GM12801 (cell line): ENCODE results near the gene STOM.

ENCODE experiments used
- CTCF ChIP-seq: IDR thresholded peaks from one replicate; pipeline ENCODE4 v1.5.1; 2011; ENCODE audit warnings: control low read depth; ENCODE audit not compliant: insufficient read length; ENCODE audit errors: extremely low read depth

STOM gene

DNA sequence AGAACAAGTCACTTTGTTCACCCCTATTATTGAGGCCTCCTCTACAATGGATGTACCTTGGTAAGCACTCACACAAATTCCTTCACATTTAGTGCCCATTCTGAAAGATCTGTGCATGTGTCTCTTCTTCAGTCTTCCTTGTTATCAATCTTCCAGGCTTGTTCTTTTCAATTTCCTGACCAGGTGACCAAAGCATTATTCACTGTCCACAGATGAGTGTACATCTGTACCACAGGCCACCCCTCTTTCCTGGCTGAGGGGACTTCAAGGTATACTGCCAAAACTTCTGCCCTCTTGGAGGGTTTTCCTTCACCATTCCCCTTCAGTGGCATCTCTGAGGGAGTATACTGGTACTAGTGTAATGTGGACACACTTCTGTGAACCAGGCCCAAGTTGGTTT lies 25.5 kb upstream of the STOM start:
- TF ChIP-seq CTCF = no peak

DNA sequence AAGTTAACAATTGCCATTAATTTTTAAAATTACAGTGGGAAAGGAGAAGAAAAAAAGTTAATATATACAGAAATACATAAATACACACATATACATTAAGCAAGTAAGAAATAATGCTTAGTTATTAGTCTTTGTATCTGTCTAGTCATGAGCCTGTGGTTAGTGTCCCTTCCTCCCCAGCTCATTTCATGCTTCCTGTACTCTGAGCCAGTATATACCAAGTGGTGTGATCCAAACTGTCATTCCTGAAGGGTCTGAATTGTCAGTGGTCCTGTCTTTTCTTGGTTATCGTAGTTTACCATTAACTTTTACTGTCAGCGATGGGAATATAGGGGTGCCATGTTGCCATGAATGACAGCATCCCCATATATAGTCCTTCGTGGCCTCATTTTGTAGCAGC lies 24.2 kb upstream of the STOM start:
- TF ChIP-seq CTCF = no peak

- TF ChIP-seq CTCF = no peak
Observed at GRCh38 chr9:121393318-121393717, 23.3 kb upstream of the STOM start.

DNA sequence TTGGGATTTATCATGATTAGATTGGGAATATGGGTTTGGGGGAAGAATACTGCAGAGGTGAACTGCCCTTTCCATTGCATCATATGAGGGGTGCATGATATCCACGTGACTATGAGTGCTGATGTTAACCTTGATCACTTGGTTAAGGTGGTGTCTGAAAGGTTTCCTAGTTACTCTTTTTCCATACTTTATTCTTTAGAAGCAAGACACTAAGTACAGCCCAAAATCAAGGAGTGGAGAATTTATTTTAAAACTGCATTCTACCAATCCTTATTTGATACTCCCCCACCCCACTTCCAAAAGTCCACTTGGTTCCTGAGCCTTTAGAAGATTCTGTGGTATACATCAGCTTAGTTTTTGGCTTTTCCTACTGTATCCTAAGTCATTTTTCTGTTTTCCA lies 20.3 kb upstream of the STOM start:
- TF ChIP-seq CTCF = no peak

- no peak for TF ChIP-seq CTCF
Observed at GRCh38 chr9:121388140-121388905, 18.3 kb upstream of the STOM start.

GRCh38 chr9:121386442-121387175 lies 16.6 kb upstream of the STOM start:
- no peak for TF ChIP-seq CTCF

DNA sequence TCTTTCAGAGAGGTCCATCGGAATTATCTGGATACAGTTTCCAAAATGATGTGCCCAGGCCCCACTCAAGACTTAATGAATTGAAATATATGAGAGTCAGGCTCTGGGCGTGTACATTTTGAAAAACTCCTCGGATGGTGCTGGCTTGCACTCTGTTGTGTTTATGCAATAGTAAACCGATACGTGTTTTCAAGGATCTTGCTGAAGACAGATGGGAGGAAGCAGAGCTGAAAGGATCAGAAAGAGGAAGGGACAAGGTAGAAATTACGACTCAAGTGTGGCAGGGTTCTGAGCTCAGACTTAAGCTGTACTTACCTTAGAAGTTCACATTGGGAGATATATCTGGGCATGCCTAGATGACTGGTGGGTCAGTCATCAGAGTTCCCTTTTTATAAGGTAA lies 13.7 kb upstream of the STOM start:
- no peak for TF ChIP-seq CTCF
